Activated T-helper 17 cell treated with anti-CD3 and anti-CD28 coated beads, Interleukin-2, amount 50 U/mL, for 72 hours (primary cell): Measurements from ENCODE around the gene MID2. TPM values are rescaled to one million over a fixed set of nuclear protein-coding genes. Genes with fewer than 3 reads are reported as not detected.
"Not testable (repeated sequence)": the region's sequence is repeated elsewhere in the genome, so short reads cannot be mapped to it uniquely, and the experiment has no call there.

Experiments used
- ATAC-seq: fragments of 150-1000 bp; cut with Tn5 transposase; replicated peaks from 2 replicates; pipeline ENCODE4 v1.10.0; 2021; ENCODE audit warnings: mild to moderate bottlenecking, moderate library complexity
- H3K27ac Mint-ChIP-seq: one replicate; pipeline ENCODE4 v1.8.0; 2022; ENCODE audit warnings: mixed read lengths
- H3K27me3 Mint-ChIP-seq: one replicate; pipeline ENCODE4 v1.8.0; 2022; ENCODE audit warnings: mixed read lengths
- H3K36me3 Mint-ChIP-seq: one replicate; pipeline ENCODE4 v1.8.0; 2022; ENCODE audit warnings: low read depth, mild to moderate bottlenecking, mixed read lengths
- H3K4me1 Mint-ChIP-seq: one replicate; pipeline ENCODE4 v1.8.0; 2022; ENCODE audit warnings: mixed read lengths
- H3K4me3 Mint-ChIP-seq: one replicate; pipeline ENCODE4 v1.8.0; 2022; ENCODE audit warnings: mild to moderate bottlenecking, mixed read lengths
- H3K9me3 Mint-ChIP-seq: one replicate; pipeline ENCODE4 v1.8.0; 2022; ENCODE audit warnings: mixed read lengths
- total RNA-seq, 2 donors: library from RNA; stranded (reverse); gene quantifications; one replicate each; pipeline ENCODE4 v1.2.3, GENCODE V29; 2022

Gene MID2
- total RNA-seq, 2 donors from 2014 or later = 4.2 to 7.1 TPM

GRCh38 chrX:107827852-107828251, 2.2 kb downstream of the MID2 start:
- no peaks in the 10 kb centered on the region for H3K36me3 Mint-ChIP-seq
- H3K4me3 Mint-ChIP-seq = peak overlapping the region; percentile 83
- H3K27me3 Mint-ChIP-seq = no peaks in the 10 kb centered on the region
- peak overlapping the region; percentile 78 for H3K27ac Mint-ChIP-seq
- H3K4me1 Mint-ChIP-seq = peaks cover 23% of the 10 kb centered on the region
- H3K9me3 Mint-ChIP-seq = no peaks in the 10 kb centered on the region
- ATAC-seq = peak; percentile 20

GRCh38 chrX:107829878-107830277, 4.2 kb downstream of the MID2 start:
- peaks cover 11% of the 10 kb centered on the region for H3K4me1 Mint-ChIP-seq
- H3K9me3 Mint-ChIP-seq = no peaks in the 10 kb centered on the region
- H3K36me3 Mint-ChIP-seq = no peaks in the 10 kb centered on the region
- H3K27ac Mint-ChIP-seq = no peak overlapping the region
- no peaks in the 10 kb centered on the region for H3K27me3 Mint-ChIP-seq
- H3K4me3 Mint-ChIP-seq = no peak overlapping the region
- ATAC-seq = no peak

- no peaks in the 10 kb centered on the region for H3K27me3 Mint-ChIP-seq
- peaks cover 6% of the 10 kb centered on the region for H3K4me1 Mint-ChIP-seq
- no peak overlapping the region for H3K4me3 Mint-ChIP-seq
- no peaks in the 10 kb centered on the region for H3K9me3 Mint-ChIP-seq
- ATAC-seq = no peak
- no peak overlapping the region for H3K27ac Mint-ChIP-seq
- H3K36me3 Mint-ChIP-seq = no peaks in the 10 kb centered on the region
Measured at GRCh38 chrX:107831071-107831730, 5.5 kb downstream of the MID2 start.

GRCh38 chrX:107834275-107835201, 8.9 kb downstream of the MID2 start:
- Mint-ChIP-seq H3K27me3 (no peaks in the 10 kb centered on the region), H3K36me3 (no peaks in the 10 kb centered on the region), H3K27ac (no peak overlapping the region), H3K4me3 (no peak overlapping the region), H3K4me1 (no peaks in the 10 kb centered on the region), H3K9me3 (no peaks in the 10 kb centered on the region)
- ATAC-seq = no peak

- Mint-ChIP-seq H3K9me3 (no peaks in the 10 kb centered on the region), H3K27me3 (no peaks in the 10 kb centered on the region), H3K4me3 (no peak overlapping the region), H3K36me3 (peaks cover 11% of the 10 kb centered on the region), H3K27ac (no peak overlapping the region), H3K4me1 (no peaks in the 10 kb centered on the region)
- no peak for ATAC-seq
Measured at GRCh38 chrX:107836958-107837357, 11.3 kb downstream of the MID2 start.

- Mint-ChIP-seq H3K9me3 (no peaks in the 10 kb centered on the region), H3K4me3 (no peak overlapping the region), H3K36me3 (peaks cover 22% of the 10 kb centered on the region), H3K27ac (no peak overlapping the region), H3K4me1 (no peaks in the 10 kb centered on the region), H3K27me3 (no peaks in the 10 kb centered on the region)
- no peak for ATAC-seq
Measured at GRCh38 chrX:107840971-107841370, 15.3 kb downstream of the MID2 start.

- ATAC-seq = no peak
- no peaks in the 10 kb centered on the region for H3K4me1 Mint-ChIP-seq
- H3K9me3 Mint-ChIP-seq = no peaks in the 10 kb centered on the region
- H3K36me3 Mint-ChIP-seq = peaks cover 22% of the 10 kb centered on the region
- no peak overlapping the region for H3K27ac Mint-ChIP-seq
- H3K27me3 Mint-ChIP-seq = no peaks in the 10 kb centered on the region
- H3K4me3 Mint-ChIP-seq = no peak overlapping the region
Measured at GRCh38 chrX:107842715-107843400, 17.2 kb downstream of the MID2 start.

GRCh38 chrX:107845625-107846024, 20.0 kb downstream of the MID2 start:
- ATAC-seq = peak; percentile 91
- H3K27ac Mint-ChIP-seq = no peak overlapping the region
- H3K4me1 Mint-ChIP-seq = peaks cover 4% of the 10 kb centered on the region
- peaks cover 22% of the 10 kb centered on the region for H3K36me3 Mint-ChIP-seq
- H3K9me3 Mint-ChIP-seq = no peaks in the 10 kb centered on the region
- no peak overlapping the region for H3K4me3 Mint-ChIP-seq
- H3K27me3 Mint-ChIP-seq = no peaks in the 10 kb centered on the region

GRCh38 chrX:107848591-107848990, 22.9 kb downstream of the MID2 start:
- no peak for ATAC-seq
- Mint-ChIP-seq H3K4me1 (peaks cover 4% of the 10 kb centered on the region), H3K27ac (no peak overlapping the region), H3K4me3 (no peak overlapping the region), H3K36me3 (peaks cover 8% of the 10 kb centered on the region), H3K9me3 (no peaks in the 10 kb centered on the region), H3K27me3 (no peaks in the 10 kb centered on the region)

- H3K27me3 Mint-ChIP-seq = no peaks in the 10 kb centered on the region
- H3K4me3 Mint-ChIP-seq = no peak overlapping the region
- no peaks in the 10 kb centered on the region for H3K9me3 Mint-ChIP-seq
- peaks cover 4% of the 10 kb centered on the region for H3K4me1 Mint-ChIP-seq
- H3K27ac Mint-ChIP-seq = no peak overlapping the region
- no peak for ATAC-seq
- peaks cover 14% of the 10 kb centered on the region for H3K36me3 Mint-ChIP-seq
Measured at GRCh38 chrX:107849747-107850421, 24.2 kb downstream of the MID2 start.

- H3K36me3 Mint-ChIP-seq = peaks cover 20% of the 10 kb centered on the region
- no peak overlapping the region for H3K4me3 Mint-ChIP-seq
- peaks cover 4% of the 10 kb centered on the region for H3K4me1 Mint-ChIP-seq
- H3K9me3 Mint-ChIP-seq = no peaks in the 10 kb centered on the region
- no peak for ATAC-seq
- no peak overlapping the region for H3K27ac Mint-ChIP-seq
- no peaks in the 10 kb centered on the region for H3K27me3 Mint-ChIP-seq
Measured at GRCh38 chrX:107850422-107850765, 24.7 kb downstream of the MID2 start.

- ATAC-seq = no peak
- H3K27ac Mint-ChIP-seq = no peak overlapping the region
- H3K36me3 Mint-ChIP-seq = peaks cover 24% of the 10 kb centered on the region
- H3K4me3 Mint-ChIP-seq = no peak overlapping the region
- H3K9me3 Mint-ChIP-seq = no peaks in the 10 kb centered on the region
- peaks cover 4% of the 10 kb centered on the region for H3K4me1 Mint-ChIP-seq
- H3K27me3 Mint-ChIP-seq = no peaks in the 10 kb centered on the region
Measured at GRCh38 chrX:107851215-107851614, 25.5 kb downstream of the MID2 start.

GRCh38 chrX:107851665-107852064, 26.0 kb downstream of the MID2 start:
- not testable (repeated sequence) for H3K9me3 Mint-ChIP-seq, H3K27me3 Mint-ChIP-seq, H3K27ac Mint-ChIP-seq, ATAC-seq, H3K4me3 Mint-ChIP-seq, H3K4me1 Mint-ChIP-seq
- H3K36me3 Mint-ChIP-seq = peaks cover 29% of the 10 kb centered on the region

GRCh38 chrX:107856289-107856688, 30.6 kb downstream of the MID2 start:
- Mint-ChIP-seq H3K4me3 (no peak overlapping the region), H3K36me3 (peaks cover 58% of the 10 kb centered on the region), H3K27ac (no peak overlapping the region), H3K4me1 (no peaks in the 10 kb centered on the region), H3K27me3 (no peaks in the 10 kb centered on the region), H3K9me3 (no peaks in the 10 kb centered on the region)
- ATAC-seq = no peak
